T-helper 2 cell treated with Interferon-gamma antibody and Interleukin-4, amounts not matched to agents 100 ng/mL and 5 ng/mL, for 36 hours (primary cell): ENCODE measurements around the gene DLG1. TPM values are rescaled to one million over a fixed set of nuclear protein-coding genes. Genes with fewer than 3 reads are reported as not detected.

Experiments
- intact Hi-C: fragments of 100-400 bp; cut with micrococcal nuclease; formaldehyde crosslinking; loops from one replicate; pipeline ENCODE4 v1.15.1; 2023
- total RNA-seq: library from RNA; stranded (reverse); gene quantifications from 2 replicates; pipeline ENCODE4 v1.2.3, GENCODE V29; 2022

DLG1 gene
- total RNA-seq, 1 donor from 2014 or later: 72.5 TPM

DNA sequence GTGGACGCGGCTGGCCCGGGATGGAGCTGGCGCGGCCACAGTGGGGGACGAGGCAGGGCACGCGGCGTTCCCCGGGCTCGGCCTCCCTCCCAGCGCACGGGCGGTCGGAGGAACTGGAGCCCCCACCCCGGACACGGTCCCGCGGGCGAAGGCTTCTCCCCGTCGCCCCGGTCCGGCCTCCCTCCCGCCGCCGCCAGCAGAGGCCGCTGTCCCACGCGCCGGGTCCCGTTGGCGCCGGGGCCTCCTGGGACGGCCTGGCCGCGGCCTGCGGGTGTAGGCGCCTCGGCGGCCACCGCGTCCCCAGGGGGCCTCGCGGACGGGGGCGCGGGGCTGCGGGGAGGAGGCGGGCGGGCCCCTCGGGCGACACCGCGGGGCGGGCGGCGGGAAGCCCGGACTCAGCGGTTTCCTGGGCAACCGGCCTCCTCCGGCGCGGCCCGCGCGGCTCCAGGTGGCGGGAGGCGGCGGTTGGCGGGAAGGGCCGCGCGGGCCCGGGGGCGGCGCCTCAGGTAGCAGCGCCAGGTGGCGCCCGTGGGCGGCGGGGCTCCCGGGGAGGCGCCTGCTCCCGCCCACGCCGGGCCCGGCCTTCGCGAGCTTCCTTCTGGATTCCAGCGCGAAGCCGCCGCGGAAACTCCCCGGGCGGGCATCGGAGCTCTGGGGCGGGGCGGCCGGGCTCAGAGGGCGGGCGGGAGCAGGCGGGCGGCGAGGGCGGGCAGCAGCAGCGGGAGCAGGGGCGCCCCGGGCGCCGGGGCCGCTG lies 295.5 kb downstream of the DLG1 start:
- intact Hi-C loops: loop anchor here (1.0 to 5.0 kb wide), 4 partner anchors 26 to 789 kb away; partner anchors contain the start of genes LRCH3, MELTF and NCBP2

DNA sequence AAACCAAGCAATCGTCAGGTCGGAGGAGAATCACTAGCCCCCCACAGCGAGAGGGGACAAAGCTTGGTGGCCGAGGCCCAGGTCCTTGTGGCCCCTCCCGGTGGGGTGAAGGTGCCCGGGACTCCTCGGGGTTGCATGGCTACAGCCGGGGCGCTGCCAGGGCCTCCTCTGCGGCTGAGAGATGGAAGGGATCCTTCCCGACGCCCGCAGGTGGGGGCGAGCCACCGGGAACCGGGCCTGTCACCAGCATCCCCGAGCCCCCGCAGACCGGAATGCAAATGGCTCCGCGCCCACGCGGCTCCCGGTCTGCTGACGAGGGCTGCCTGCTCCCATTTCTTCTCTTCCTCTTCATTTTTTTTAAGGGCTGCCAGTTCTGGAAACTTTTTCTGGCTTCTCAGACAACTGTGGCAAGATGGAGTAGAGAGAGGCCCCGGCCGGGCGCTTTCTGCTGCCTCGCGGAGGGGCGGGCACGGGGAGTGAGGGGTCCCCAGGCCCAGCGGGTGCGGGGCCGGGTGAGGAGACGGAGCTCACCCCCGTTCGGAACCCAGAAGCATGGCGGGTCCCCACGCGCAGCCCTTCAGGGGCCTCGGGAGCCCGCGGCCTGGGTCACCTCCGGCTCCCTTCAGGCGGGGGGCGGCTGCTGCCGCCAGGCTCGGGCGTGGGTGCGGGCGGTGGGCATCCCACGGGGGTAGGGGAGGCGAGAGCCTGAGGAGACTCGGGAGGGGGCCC lies 296.3 kb downstream of the DLG1 start:
- intact Hi-C loops: loop anchor here (2.0 to 5.0 kb wide), 2 partner anchors 59 to 790 kb away; partner anchors contain the start of genes LRCH3 and NCBP2

DNA sequence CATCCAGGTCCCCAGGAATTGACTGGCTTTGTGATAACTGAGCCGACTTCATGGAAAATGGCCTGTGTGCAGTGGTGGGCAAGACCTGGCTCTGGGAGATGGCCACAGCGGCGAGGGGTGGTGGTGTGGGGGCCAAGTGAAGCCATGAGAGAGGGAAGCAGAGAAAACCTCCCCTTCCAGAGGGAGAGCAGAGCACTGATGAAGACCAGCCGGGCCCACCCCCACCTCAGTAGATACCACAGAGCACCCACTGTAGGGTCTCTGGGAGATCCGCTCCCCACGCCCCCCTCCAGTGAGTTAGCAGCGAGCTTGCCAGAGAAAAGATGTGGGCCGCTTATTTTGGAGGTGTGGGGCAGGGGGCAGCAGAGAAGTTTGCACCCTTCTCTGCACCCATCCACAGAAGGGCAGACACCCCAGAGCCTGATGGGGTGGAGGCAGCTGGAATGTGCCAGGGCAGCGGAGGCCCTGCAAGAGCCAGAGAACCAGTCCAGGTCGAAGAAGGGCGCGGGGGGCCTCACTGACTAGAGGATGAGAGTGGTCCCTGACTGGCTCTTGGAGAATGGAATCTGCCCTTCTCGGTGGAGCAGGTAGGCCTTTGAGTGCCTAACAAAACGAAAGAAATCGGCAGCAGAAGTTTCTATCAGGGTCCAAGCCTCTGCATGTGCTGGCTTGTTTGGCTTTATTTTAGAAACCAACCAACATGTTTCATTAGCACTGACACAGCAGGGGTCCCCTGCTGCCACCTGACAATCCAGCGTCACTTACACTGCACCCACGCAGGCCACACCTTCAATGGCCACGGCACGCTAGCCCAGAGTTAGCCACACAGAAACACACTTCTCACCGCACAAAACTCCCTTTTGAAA lies 297.1 kb downstream of the DLG1 start:
- intact Hi-C loops: loop anchor here (5.0 kb wide), 1 partner anchor 791 kb away; the partner anchor contains the start of gene LRCH3

DNA sequence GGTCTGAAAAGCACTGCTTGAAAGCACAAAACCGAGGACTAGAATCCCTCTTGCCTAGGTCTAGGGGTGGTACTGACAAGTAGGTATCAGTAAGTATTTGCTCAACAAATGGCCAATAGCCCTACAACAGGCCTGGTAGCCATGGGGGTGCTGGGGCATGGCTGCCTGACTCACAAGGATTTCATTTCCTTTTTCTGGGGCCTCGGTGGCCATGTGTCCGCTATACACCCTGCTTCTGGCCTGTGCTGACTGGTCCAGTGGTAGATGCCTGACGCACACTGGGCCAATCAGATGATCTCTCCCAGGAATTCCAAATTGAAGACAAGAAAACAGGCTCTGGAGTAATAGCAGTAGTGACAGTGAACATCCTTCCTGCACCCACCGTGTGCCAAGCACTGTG lies 298.2 kb downstream of the DLG1 start:
- intact Hi-C loops: loop anchor here (5.0 kb wide), 1 partner anchor 792 kb away; the partner anchor contains the start of gene LRCH3

DNA sequence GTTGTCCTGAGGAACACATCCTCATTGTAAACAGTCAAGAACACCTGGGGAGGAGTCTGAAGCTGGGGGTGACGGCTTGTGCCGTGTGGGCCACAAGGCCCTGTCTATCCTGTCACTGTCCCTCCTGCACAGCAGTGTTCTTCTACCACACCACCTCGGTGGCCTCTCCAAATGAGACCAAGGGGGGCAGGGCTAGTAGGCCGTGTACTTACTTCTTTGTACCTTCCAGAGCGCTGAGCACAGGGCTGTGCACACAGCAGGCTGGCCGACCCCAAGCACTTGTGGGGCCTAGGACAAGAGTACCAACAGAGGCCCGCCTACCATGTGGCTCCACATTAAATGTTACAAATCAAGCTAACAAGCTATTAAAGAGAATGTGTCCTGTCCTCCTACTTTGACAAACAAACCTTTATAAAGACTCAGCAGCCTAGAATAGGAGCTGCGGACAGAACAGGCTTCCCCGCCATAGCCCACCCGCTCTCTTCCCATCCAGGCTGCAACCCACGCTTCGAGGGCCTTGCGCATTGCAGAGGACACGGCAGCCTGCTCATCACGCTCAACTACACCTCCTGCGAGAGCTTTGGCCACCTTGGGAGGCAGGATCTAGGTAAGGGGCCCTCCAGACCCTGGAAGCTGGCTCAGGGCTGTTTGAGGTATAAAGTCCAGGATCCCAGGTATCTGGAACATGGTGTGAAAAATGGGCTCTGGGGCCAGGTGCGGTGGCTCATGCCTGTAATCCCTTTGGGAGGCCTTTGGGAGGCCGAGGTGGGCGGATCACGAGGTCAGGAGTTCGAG lies 299.2 kb downstream of the DLG1 start:
- intact Hi-C loops: no loop called here

DNA sequence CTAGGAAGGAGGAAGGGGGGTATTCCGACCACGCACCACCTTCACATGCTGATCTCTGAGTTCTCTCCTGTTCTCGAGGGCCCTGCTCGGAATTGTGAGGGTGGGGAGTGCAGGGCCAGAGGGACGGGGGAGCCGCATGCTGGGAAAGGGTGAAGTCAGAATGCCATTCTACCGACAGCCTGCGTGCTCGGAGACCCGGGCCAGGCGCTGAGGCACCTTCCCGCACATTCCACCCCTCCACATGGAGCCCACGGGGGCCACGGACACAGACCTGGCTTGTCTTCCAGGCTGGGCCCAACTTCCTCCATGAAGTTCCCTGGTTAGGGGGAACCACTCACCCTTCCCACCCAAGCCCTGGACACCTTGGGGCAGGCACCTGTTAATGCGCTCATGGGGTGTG lies 301.1 kb downstream of the DLG1 start:
- intact Hi-C loops: no loop called here

DNA sequence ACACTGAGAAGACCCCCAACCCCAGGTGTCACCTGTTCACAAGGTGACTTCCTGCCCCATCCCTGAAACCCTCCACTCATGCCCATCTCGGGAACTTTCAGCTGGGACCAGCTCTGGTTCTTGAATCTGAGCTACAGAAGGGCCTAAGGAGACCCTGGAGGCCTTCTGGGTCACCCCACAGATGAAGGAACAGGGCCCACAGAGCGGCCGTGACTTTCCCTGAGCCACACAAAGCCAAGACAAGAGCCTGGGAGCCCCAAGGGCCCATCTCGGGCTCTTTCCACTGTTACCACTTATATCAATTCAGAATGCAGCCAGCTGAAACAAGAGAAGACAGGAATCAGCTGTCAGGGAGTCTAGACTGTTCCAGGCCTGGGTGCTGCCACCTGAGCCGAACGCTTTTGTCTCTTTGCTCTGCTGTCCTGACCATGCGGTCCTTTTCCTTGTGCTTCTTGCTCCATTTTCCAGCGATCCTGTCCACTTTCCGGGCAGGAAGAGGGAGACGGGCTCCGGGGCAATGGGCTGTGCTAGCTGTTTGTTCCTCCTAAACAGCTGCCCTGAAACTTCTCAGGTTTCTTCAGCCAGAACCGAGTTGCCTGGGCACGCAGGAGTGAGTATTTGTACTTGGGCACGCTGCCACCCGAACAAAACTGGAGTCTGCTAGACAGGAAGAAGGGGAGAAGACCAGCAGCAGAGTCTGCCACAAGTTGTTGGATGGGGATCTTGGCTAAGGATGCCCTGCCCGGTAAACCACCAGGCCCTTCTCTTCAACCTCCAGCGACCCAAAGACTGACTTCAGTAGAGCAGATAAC lies 301.8 kb downstream of the DLG1 start:
- intact Hi-C loops: no loop called here

DNA sequence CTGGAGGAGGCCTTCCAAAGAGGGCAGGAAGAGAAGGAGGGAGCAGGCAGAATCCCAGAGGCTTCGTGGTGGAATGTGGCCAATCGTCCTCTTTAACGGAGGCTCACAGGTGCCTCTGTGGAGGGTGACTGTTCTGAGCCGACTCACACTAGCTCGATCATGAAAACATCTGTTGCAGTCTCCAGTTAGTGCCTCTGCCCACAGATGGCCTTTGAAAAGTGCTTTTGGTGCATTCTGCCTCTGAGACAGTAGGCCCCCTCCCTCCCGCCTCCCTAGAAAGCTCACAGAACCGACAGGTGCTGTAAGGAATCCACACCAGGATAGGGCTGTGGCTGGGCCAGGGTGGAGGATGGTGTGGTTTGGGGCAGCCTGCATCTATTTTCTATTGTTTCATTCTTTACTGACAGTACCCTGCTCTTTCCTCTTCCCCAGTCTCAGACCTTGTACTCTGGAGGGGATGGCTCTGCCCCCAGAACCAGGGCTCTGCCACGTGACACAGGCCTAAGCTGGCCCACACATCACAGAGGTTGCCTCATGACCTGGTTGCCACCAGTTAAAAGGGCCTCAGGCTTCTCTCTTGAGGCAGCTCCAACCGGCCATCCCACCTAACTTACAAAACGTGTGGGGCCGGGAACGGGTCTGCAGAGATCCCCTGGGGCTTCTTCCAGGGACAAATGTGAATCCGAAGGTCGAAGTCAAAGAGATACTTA lies 302.6 kb downstream of the DLG1 start:
- intact Hi-C loops: no loop called here

DNA sequence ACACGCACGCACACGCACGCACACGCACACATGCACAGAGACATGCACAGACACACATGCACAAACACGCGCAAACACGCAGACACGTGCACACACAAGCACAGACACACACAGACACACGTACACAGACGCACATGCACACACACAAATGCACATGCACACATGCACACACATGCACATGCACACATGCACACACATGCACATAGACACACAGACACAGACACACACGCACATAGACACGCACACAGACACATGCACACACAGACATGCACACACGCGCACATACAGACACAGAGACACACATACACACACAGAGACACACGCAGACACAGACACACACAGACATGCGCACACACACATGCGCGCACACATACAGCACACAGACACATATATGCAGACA lies 303.4 kb downstream of the DLG1 start:
- intact Hi-C loops: no loop called here

DNA sequence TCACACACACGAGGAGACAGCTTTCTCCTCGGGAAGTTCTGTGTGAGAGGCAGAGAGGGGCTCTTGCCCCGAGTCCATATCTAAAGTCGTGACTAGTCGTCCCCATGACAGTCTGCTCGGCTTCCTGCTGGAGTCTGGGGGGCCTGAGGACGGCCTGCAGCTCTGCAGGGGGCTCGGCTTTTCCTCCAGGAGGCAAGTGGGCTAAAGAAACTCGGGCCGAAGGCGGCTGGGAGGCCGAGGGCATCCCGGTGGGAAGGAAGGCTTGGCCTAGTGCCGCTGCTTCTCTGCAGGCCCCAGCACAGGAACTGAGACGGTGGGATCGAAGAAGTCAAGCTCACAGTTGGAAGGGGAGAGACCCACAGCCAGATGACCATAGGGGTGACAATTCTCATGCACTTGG lies 304.4 kb downstream of the DLG1 start:
- intact Hi-C loops: no loop called here
